ENCODE results near the gene MEIOSIN.

Gene MEIOSIN

DNA sequence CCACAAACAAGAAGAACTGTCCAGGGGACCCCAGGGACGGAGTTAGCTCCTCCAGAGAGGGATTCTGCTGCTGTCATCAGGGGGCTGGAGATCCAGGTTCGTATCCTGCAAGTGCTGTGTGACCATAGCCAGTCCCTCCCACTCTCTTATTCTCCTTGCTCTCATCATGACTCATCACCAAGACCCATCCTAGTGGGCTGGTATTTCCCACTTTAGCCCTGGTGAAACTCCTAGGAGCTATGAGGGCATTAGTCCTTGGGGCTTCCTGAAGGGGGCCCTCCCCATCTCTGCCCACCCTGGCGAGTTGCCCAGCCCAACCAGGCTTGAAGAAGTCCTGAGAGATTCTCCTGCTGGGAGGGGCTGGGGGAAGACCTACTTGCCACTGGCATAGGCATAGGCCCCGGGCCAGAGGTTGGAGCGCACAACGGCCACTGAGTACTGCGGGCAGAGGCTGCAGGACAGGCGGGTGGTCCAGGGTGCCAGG is 66.9 kb downstream of the MEIOSIN start:
- Histone ChIP-seq H3K27ac (no peak overlapping the region), H3K36me3 (no peaks in the 10 kb centered on the region), H3K4me1 (peaks cover 0 to 12% (median 8%) of the 10 kb centered on the region in 4 donors), H3K27me3 (no peaks in the 10 kb centered on the region), H3K9me3 (no peaks in the 10 kb centered on the region), H3K4me3 (no peak overlapping the region)
- DNase-seq: no peak
- TF ChIP-seq, protein P1, sequence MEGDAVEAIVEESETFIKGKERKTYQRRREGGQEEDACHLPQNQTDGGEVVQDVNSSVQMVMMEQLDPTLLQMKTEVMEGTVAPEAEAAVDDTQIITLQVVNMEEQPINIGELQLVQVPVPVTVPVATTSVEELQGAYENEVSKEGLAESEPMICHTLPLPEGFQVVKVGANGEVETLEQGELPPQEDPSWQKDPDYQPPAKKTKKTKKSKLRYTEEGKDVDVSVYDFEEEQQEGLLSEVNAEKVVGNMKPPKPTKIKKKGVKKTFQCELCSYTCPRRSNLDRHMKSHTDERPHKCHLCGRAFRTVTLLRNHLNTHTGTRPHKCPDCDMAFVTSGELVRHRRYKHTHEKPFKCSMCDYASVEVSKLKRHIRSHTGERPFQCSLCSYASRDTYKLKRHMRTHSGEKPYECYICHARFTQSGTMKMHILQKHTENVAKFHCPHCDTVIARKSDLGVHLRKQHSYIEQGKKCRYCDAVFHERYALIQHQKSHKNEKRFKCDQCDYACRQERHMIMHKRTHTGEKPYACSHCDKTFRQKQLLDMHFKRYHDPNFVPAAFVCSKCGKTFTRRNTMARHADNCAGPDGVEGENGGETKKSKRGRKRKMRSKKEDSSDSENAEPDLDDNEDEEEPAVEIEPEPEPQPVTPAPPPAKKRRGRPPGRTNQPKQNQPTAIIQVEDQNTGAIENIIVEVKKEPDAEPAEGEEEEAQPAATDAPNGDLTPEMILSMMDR (IDR thresholded peaks at IDR 0.05): no peak
- intact Hi-C loops (cut with DNase I; ENCODE audit: low total_unique reads): no loop called here

DNA sequence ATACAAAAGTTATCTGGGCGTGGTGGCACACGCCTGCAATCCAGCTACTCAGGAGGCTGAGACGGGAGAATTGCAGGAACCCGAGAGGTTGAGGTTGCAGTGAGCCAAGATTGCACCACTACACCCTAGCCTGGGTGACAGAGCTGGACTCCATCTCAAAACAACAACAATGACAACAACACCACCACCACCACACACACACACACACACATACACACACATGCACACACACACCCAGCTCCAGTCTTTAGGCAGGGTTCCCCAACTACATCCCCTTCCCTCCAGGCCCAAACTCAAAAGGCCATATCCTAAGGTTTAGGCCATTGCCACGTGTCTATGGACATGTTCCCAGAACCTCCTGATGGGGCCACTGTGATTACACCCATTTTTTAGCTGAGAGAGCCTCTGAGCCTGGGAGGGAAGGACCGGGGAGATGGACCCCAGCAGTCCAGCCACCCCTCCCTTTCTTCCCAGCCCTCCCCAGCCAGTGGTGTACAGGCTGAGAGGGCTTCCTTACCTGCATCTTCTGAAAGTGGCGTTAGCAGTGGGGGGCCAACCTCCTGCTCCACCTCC is 68.5 kb downstream of the MEIOSIN start:
- no peaks in the 10 kb centered on the region for H3K27me3 ChIP-seq
- TF ChIP-seq, protein P1 (IDR thresholded peaks at IDR 0.05): no peak

DNA sequence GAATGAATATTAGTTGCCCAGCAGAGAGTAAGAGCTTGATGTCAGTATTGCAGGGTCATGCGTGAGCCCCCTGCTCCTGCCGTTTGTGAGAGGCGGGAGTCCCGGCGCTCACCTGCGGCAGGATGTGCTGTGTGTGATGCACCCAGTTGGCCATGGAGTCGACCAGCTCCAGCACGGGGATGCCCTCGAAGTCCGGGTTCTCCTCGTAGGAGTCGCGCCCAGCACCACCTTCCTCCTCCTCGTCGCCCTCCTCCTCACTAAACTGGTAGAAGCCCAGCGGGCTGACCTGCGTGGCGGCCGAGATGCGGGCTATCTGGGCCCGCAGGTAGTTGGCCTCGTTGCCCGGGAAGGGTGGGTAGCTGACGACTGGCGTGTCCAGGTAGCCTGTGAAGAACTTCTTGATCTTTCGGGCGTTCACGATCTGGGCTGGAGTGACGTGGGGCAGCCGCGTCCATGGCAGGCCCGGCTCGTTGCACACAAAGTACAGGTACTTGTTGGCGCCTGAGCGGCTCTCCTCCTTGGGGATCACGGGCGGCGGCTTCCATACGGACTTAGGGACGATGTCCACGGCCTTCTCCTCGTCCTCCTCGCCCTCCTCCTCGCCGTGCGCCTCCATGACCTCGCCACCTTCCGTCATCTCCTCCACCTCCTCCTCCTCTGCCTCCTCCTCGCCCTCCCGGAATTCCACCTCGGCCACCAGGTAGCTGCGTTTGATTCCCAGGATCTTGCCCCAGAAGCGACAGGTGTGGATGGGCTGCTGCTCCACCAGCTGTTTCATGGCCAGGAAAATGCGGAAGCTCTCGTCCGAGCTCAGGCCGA is 71.1 kb downstream of the MEIOSIN start:
- TF ChIP-seq, protein P1 (IDR thresholded peaks at IDR 0.05): no peak
- Histone ChIP-seq H3K4me3 (no peak overlapping the region), H3K4me1 (peaks cover 0 to 2% (median under 1%) of the 10 kb centered on the region in 4 donors), H3K36me3 (no peaks in the 10 kb centered on the region), H3K27ac (no peak overlapping the region), H3K27me3 (no peaks in the 10 kb centered on the region), H3K9me3 (no peaks in the 10 kb centered on the region)
- intact Hi-C loops (cut with DNase I; ENCODE audit: low total_unique reads): no loop called here
- no peak for DNase-seq

More for the DNA sequence above, 68.5 kb downstream of the MEIOSIN start:
- peaks cover 0 to 12% (median 8%) of the 10 kb centered on the region in 4 donors for H3K4me1 ChIP-seq
- H3K27ac ChIP-seq: no peak overlapping the region
- H3K9me3 ChIP-seq: no peaks in the 10 kb centered on the region
- H3K36me3 ChIP-seq: no peaks in the 10 kb centered on the region
- intact Hi-C loops (cut with DNase I; ENCODE audit: low total_unique reads): no loop called here
- no peak overlapping the region for H3K4me3 ChIP-seq
- no peak for DNase-seq

DNA sequence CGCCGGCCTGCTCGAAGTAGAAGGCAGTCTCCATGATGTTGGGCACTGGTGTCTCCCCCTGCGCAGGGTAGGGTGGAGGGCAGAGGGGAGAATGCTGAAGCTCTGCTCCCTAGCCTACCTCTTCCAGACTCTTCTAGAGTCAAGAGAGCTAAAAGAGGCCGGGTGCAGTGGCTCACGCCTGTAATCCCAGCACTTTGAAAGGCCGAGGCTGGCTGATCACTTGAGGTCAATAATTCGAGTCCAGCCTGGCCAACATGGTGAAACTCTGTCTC is 71.7 kb downstream of the MEIOSIN start:
- no peak overlapping the region for H3K27ac ChIP-seq
- no peaks in the 10 kb centered on the region for H3K27me3 ChIP-seq
- no peak overlapping the region for H3K4me3 ChIP-seq
- H3K4me1 ChIP-seq: peaks cover 0 to 5% (median 0%) of the 10 kb centered on the region in 4 donors
- DNase-seq: no peak
- H3K36me3 ChIP-seq: no peaks in the 10 kb centered on the region
- intact Hi-C loops (cut with DNase I; ENCODE audit: low total_unique reads): no loop called here
- no peaks in the 10 kb centered on the region for H3K9me3 ChIP-seq
- TF ChIP-seq, protein P1 (IDR thresholded peaks at IDR 0.05): no peak

DNA sequence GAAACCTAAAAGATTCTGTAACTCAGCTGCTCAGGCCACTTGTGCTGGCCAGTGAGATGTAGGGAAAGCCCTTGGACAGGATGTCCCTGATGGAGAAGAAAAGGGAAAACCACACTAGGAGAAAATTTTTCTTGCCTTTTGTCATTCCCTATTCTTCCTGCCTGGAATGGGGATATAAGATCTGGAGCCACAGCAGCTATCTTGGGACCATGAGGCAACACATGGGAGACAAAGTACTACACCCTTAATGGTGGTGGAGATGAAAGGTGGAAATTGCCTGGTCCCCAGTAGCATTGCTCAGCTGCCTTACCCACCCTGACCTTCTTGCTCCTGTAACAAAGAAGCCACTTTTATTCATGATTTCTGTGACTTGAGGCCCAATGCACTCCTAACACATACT is 72.5 kb downstream of the MEIOSIN start:
- Histone ChIP-seq H3K36me3 (no peaks in the 10 kb centered on the region), H3K9me3 (no peaks in the 10 kb centered on the region)
- intact Hi-C loops (cut with DNase I; ENCODE audit: low total_unique reads): no loop called here

More for the DNA sequence above, 72.5 kb downstream of the MEIOSIN start:
- Histone ChIP-seq H3K27me3 (no peaks in the 10 kb centered on the region), H3K4me1 (peaks cover 0 to 5% (median 0%) of the 10 kb centered on the region in 4 donors), H3K4me3 (no peak overlapping the region), H3K27ac (no peak overlapping the region)
- DNase-seq: no peak
- TF ChIP-seq, protein P1 (IDR thresholded peaks at IDR 0.05): no peak

All from tibial artery (tissue), 4 donors.